ENCODE data around the gene ALG9.

GRCh38 chr11:111765984-111766833 lies 105.2 kb downstream of the ALG9 start, which contains the start of gene PPP2R1B:
- TF ChIP-seq CTCF (IDR thresholded peaks at IDR 0.05), result no peak
- TF ChIP-seq POLR2AphosphoS5 (IDR thresholded peaks at IDR 0.05), result peak; percentile 42 to 71
- no peak for TF ChIP-seq POLR2A (IDR thresholded peaks at IDR 0.05; ENCODE audit: low read depth)

All from esophagus muscularis mucosa (tissue), 3 donors.